ENCODE results near the gene STX4. TPM values are rescaled to one million over a fixed set of nuclear protein-coding genes. Genes with fewer than 3 reads are reported as not detected.

STX4 gene
- total RNA-seq, 1 donor from 2014 or later = 6.6 TPM

- no peaks in the 10 kb centered on the region for H3K4me1 Mint-ChIP-seq
- Histone ChIP-seq H3K9ac (no peak overlapping the region), H4K20me1 (ENCODE audit: low read depth) (no peaks in the 10 kb centered on the region), H3K79me2 (ENCODE audit: low read depth) (no peaks in the 10 kb centered on the region), H3K4me2 (no peak overlapping the region), H3K4me1 (no peaks in the 10 kb centered on the region), H2AFZ (replicated peaks) (no peak overlapping the region), H3F3A (ENCODE audit: low read depth) (no peaks in the 10 kb centered on the region), H3K4me3 (no peak overlapping the region), H3K9me3 (ENCODE audit: low read depth) (no peaks in the 10 kb centered on the region), H3K27me3 (no peaks in the 10 kb centered on the region), H3K36me3 (no peaks in the 10 kb centered on the region), H3K27ac (no peak overlapping the region)
- peaks cover 2% of the 10 kb centered on the region for H3K9me3 Mint-ChIP-seq
- DNase-seq (ENCODE audit: low spot score) = no peak
- H3K27ac Mint-ChIP-seq = no peak overlapping the region
- peaks cover 4% of the 10 kb centered on the region for H3K27me3 Mint-ChIP-seq (ENCODE audit: insufficient read depth, low read depth)
- no peak for TF ChIP-seq CTCF (IDR thresholded peaks at IDR 0.05)
- no peak for TF ChIP-seq EZH2 (IDR thresholded peaks at IDR 0.05)
- TF ChIP-seq EZH2phosphoT487 (IDR thresholded peaks at IDR 0.05) = no peak
- H3K36me3 Mint-ChIP-seq = no peaks in the 10 kb centered on the region
- H3K4me3 Mint-ChIP-seq = no peak overlapping the region
Observed at GRCh38 chr16:31023627-31024226, 9.6 kb upstream of the STX4 start.

GRCh38 chr16:31025339-31025738, 8.0 kb upstream of the STX4 start:
- H3K4me3 ChIP-seq = no peak overlapping the region
- H4K20me1 ChIP-seq (ENCODE audit: low read depth) = no peaks in the 10 kb centered on the region
- H3K36me3 Mint-ChIP-seq = no peaks in the 10 kb centered on the region
- peaks cover 4% of the 10 kb centered on the region for H3K27me3 Mint-ChIP-seq (ENCODE audit: insufficient read depth, low read depth)
- peak overlapping the region; percentile 5 for H3K4me3 Mint-ChIP-seq
- H3K27ac ChIP-seq = no peak overlapping the region
- no peak overlapping the region for H3K27ac Mint-ChIP-seq
- H3K9ac ChIP-seq = no peak overlapping the region
- H3F3A ChIP-seq (ENCODE audit: low read depth) = no peaks in the 10 kb centered on the region
- H3K4me1 Mint-ChIP-seq = peaks cover 1% of the 10 kb centered on the region
- no peaks in the 10 kb centered on the region for H3K9me3 Mint-ChIP-seq
- H3K27me3 ChIP-seq = no peaks in the 10 kb centered on the region
- H3K4me1 ChIP-seq = no peaks in the 10 kb centered on the region
- no peaks in the 10 kb centered on the region for H3K9me3 ChIP-seq (ENCODE audit: low read depth)
- no peak for TF ChIP-seq EZH2 (IDR thresholded peaks at IDR 0.05)
- no peak for TF ChIP-seq EZH2phosphoT487 (IDR thresholded peaks at IDR 0.05)
- TF ChIP-seq CTCF (IDR thresholded peaks at IDR 0.05) = no peak
- no peaks in the 10 kb centered on the region for H3K36me3 ChIP-seq
- no peak overlapping the region for H2AFZ ChIP-seq (replicated peaks)
- H3K79me2 ChIP-seq (ENCODE audit: low read depth) = no peaks in the 10 kb centered on the region
- DNase-seq (ENCODE audit: low spot score) = no peak
- no peak overlapping the region for H3K4me2 ChIP-seq

GRCh38 chr16:31029272-31029671, 4.1 kb upstream of the STX4 start:
- Histone ChIP-seq H2AFZ (replicated peaks) (no peak overlapping the region), H3K36me3 (no peaks in the 10 kb centered on the region), H3K4me3 (no peak overlapping the region), H3K9me3 (ENCODE audit: low read depth) (no peaks in the 10 kb centered on the region), H3K27ac (no peak overlapping the region), H3K9ac (no peak overlapping the region), H3K27me3 (no peaks in the 10 kb centered on the region), H3K4me2 (no peak overlapping the region), H4K20me1 (ENCODE audit: low read depth) (no peaks in the 10 kb centered on the region), H3F3A (ENCODE audit: low read depth) (peaks cover 13% of the 10 kb centered on the region), H3K4me1 (peaks cover 6% of the 10 kb centered on the region), H3K79me2 (ENCODE audit: low read depth) (no peaks in the 10 kb centered on the region)
- no peak for DNase-seq (ENCODE audit: low spot score)
- H3K27ac Mint-ChIP-seq = no peak overlapping the region
- peaks cover 6% of the 10 kb centered on the region for H3K27me3 Mint-ChIP-seq (ENCODE audit: insufficient read depth, low read depth)
- H3K4me3 Mint-ChIP-seq = no peak overlapping the region
- no peaks in the 10 kb centered on the region for H3K9me3 Mint-ChIP-seq
- TF ChIP-seq EZH2 (IDR thresholded peaks at IDR 0.05) = no peak
- no peak for TF ChIP-seq EZH2phosphoT487 (IDR thresholded peaks at IDR 0.05)
- TF ChIP-seq CTCF (IDR thresholded peaks at IDR 0.05) = no peak
- no peaks in the 10 kb centered on the region for H3K36me3 Mint-ChIP-seq
- H3K4me1 Mint-ChIP-seq = peaks cover 14% of the 10 kb centered on the region
